Activated gamma-delta T cell (primary cell): ENCODE results near the gene TMEM181.
A peak's percentile ranks its signal among the peaks of the same experiment; 100 is the strongest.
"Not testable (repeated sequence)": the region's sequence is repeated elsewhere in the genome, so short reads cannot be mapped to it uniquely, and the experiment has no call there.

Experiments used
- DNase-seq: peaks from one replicate; lab custom pipeline; 2025; lab: John Stamatoyannopoulos, UW

TMEM181 gene

DNA sequence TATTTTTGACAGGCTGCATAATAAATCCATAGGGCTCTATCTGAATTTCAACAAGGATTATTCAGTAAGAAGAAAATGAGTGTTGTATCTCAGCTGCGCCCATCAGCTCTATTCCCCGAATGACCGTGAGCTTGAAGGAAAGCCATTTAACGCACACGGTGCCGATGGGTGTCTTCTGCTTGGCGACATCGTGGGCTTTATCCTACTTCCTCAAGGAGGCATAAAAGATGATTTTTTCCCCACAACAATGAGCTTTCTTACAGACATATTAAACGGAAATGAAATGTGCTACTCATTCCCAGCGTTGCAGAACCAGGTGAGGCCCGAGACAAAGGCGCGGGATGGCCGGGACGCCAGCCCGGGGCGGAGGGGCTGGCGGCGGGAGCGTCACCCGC is 83.9 kb downstream of the TMEM181 start:
- DNase-seq = no peak

DNA sequence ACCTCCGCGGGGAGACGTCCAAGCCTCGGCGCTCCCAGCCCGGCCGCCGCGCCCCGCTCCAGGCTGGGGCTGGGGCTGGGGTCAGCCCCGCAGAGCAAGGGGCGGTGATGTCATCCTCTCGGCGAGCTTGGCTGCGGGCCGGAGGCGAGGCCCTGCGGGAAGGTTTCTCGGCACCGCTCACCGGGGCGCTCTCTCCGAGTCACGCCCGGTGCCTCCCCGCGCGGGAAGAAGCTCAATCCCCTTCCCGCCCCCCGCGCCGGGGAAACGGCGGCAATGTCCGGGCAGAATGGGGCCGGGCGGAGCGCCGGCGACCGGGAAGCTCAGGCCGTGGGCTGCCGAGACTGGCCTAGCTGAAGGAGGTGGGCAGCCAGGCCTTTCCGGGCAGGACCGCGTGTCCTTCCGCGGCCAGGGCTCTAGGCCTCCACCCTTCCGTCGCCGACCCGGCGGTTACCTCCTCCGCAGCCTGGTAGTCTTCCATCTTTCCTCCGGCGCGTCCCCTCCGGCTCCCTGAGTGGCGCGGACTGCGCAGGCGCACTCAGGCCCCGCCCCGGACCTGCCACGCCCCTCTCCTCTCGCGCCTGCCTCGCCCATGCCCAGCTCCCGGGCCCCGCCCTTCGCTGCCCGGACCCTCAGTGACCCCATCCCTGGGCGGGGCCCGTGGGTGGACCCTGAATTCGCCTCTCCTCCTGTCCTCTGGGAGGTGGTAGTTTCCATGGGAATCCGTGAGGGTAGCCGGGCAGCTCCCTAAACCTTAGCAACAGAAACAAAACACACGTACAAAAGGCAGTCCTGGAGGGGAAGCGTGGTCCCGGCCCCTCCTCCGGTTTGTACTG is 84.6 kb downstream of the TMEM181 start, which contains the start of gene DYNLT1:
Gene DYNLT1, minus strand, starts transcription at position 513 of the 833 bp plus-strand sequence. Its CDS starts 35 bp downstream, at position 478.
- peak; percentile 68 for DNase-seq

GRCh38 chr6:158645064-158646022 is 85.5 kb downstream of the TMEM181 start:
- no peak for DNase-seq

GRCh38 chr6:158646023-158646910 is 86.4 kb downstream of the TMEM181 start:
- DNase-seq = no peak

- no peak for DNase-seq
These were observed 87.6 kb downstream of the TMEM181 start for GRCh38 chr6:158647501-158647900.

- DNase-seq = no peak
These were observed 88.8 kb downstream of the TMEM181 start for GRCh38 chr6:158648682-158649131.

- DNase-seq = peak; percentile 47
These were observed 89.6 kb downstream of the TMEM181 start, which contains the start of gene SYTL3 for GRCh38 chr6:158649289-158650143. Gene SYTL3 (plus strand): TSS chr6:158650054. CDS start chr6:158663269, 13,215 bp downstream.

- DNase-seq = not testable (repeated sequence)
These were observed 92.3 kb downstream of the TMEM181 start for GRCh38 chr6:158651981-158652737.

- DNase-seq = peak; percentile 22
These were observed 93.9 kb downstream of the TMEM181 start for GRCh38 chr6:158653577-158654354.

DNA sequence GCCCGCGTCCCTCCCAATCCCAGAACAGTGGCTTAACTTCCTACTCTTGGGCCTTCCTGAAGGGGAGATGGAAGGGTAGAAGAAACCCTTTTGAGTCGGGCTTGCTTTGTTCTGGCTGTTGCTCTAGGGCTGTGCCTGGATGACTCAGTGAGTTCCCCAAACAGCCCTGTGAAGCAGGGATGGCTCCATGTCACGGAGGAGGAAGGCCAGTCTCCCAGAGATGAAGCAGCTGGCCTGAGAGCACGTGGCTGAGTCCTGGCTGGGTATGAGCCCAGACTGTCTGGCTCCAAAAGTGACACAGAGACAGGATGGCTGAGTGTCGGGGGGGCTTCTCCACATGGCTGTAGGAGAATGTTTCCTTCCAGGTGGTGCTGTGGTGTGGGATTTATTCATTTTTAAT is 94.6 kb downstream of the TMEM181 start:
- DNase-seq = no peak

- DNase-seq = no peak
These were observed 95.1 kb downstream of the TMEM181 start for GRCh38 chr6:158654960-158655489.

- DNase-seq = no peak
These were observed 95.9 kb downstream of the TMEM181 start for GRCh38 chr6:158655569-158656450.

DNA sequence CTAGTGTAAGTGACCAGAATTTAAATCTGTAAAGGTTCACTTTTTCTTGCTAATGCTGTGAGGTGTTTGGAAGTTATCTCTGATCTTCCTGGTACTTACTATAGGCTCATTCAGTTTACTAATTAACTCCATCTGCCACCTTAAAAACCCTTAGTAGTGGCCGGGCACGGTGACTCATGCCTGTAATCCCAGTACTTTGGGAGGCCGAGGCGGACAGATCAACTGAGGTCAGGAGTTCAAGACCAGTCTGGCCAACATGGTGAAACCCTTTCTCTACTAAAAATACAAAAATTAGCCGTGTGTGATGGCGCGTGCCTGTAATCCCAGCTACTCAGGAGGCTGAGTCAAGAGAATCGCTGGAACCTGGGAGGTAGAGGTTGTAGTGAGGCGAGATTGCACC is 97.1 kb downstream of the TMEM181 start:
- not testable (repeated sequence) for DNase-seq

DNA sequence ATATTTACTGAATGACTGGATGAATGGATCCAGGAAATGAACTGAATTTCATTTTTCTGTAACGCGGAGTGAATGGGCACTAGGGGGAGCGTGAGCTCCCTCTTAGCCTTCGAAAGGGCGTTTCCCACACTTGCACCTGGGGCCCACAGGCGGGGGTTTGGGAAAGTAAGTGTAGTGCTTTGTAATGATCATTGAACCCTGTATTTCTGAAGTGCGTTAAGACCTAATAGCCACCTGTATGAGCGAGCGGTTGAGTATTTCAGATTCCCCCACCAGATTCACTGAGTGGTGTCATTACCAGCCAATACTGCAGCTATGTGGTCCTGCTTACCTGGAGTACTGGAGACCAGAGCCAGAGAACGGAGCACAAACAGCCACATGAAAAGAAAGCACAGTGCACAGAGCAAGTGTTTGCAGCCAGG is 100.5 kb downstream of the TMEM181 start:
- no peak for DNase-seq

- no peak for DNase-seq
These were observed 101.3 kb downstream of the TMEM181 start for GRCh38 chr6:158661156-158661685.

DNA sequence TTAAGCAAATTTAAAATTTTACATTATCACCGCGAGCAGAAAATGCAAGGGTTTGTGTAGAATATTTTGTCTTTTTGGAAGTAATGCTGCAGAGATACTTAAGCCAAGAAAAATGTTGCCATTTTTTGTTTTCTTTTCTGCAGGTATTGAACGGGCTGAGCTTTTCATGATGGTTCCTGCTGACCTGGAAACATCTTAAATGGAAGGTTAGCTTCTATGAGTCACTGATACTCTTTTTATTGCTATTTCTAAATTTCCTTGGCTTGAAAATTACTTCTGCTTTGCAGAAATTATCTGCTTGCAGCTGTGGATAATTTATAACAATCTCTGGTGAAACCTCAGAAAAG is 102.7 kb downstream of the TMEM181 start:
- no peak for DNase-seq

- no peak for DNase-seq
These were observed 103.2 kb downstream of the TMEM181 start for GRCh38 chr6:158662954-158663624.
